ENCODE data around the gene VPS36.

Gene VPS36

GRCh38 chr13:52374873-52375411 lies 75.5 kb downstream of the VPS36 start:
- no peak for DNase-seq (ENCODE audit: low spot score)

- no peak for DNase-seq (ENCODE audit: low spot score)
These were observed 76.0 kb downstream of the VPS36 start for GRCh38 chr13:52374389-52374788.

DNA sequence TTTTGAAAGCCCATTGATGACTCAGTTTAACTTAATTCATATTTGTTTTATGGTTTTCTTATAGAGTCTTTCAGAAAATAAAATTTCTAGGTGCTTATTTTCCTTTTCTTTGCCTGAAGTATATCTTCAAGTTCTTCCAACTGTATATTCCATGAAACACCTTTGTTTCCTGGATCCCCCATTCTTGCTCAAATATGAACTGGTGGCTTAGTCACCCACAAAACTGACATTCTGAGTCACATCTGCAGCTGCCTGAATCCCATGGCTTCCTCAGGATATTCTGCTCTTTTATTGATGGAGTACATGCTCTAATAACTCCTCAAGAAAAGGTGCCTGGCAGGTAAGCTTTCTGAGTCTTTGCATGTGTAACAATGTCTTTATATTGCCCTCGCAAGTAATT lies 77.2 kb downstream of the VPS36 start:
- DNase-seq (ENCODE audit: low spot score): peak; percentile 18

DNA sequence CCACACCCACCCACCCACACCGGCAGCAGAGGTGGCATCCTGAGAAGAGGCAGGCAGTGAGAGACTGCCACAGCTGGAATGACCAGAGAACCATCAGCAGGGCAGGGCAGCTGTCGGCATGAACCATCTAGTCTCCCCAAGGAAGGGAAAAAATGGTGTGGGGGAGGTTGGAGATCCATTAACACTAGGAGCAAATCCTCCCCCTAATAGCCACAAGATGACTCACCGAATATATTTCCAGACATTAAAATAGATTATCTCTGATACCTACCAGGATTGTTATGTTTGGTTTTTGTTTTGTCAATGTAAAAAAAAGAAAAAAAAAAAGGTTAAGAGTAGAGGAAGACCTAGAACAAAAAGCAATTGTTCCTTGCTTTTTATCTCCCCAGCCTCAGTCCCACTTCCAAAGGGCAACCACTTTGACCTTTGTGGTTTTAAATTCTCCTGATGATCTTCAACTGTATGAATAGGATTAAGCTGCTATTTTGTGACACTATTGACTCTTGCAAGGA lies 78.6 kb downstream of the VPS36 start:
- DNase-seq (ENCODE audit: low spot score): no peak

DNA sequence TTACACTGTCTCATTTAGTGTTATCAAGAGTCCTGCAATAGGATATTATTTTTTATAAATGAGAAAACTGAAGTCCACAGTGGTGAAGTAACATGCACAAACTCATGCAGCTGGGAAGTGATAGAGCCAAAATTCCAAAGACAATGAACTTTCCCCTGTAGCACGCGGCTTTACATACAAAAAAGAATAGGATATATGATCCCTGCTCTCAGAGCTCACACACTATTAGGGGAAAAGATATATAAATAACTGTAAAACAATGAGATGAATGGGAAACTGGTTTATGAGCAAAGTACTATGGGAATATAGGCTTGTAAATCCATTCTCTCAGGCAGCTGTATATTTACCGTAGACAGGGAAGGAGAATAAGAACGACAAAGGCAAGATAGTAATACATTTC lies 84.1 kb downstream of the VPS36 start:
- DNase-seq (ENCODE audit: low spot score): no peak
